ENCODE data around the gene SLC11A1. TPM values are rescaled to one million over a fixed set of nuclear protein-coding genes. Genes with fewer than 3 reads are reported as not detected.

Gene SLC11A1
- polyA plus RNA-seq, 1 donor (not counting 4 experiments of a cell fraction or from before 2014, with no cell fraction given): 0.46 TPM

DNA sequence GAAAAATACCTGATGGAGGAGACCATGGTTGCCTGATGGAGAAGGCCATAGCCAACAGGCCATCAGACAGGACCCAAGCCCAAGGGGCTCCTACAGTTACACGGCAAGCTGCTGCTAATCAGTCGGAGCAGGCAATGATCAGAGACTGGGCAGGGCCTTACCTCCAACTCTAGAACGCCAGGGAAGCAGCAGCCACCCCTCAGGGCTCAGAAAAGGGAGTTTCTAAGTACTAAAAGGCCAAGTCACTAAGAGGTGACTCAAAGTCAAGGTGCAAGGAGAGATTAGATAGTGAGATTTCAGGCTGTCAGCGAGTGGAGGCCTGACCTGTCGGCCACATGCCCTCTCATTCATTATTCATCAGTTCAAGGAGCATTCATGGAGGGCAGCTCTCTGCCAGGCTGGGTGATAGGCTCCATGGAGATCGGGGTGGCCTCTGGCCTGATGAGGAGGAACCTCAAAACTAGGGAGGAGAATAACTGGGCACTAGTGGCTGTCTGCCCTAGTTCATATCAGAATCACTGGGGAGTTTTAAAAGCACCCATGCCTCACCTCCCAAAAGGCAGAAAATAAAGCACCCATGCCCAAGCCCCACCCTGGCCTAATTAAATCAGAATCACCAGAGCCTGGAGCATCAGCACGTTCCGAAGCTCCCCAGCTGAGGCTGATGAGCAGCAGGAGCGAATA, 40.5 kb downstream of the SLC11A1 start:
- Histone ChIP-seq H3K4me2 (ENCODE audit: control insufficient read depth, extremely low read depth, insufficient read depth, low read depth, low read length) (no peak overlapping the region), H3K4me3 (ENCODE audit: control insufficient read depth in 2 of 3, extremely low read depth in 1 of 3, insufficient read depth in 2 of 3, low read depth in 1 of 3, low read length in 3 of 3) (no peak overlapping the region), H4K20me1 (ENCODE audit: control insufficient read depth, extremely low read depth, insufficient read depth, low read length) (no peaks in the 10 kb centered on the region), H2AFZ (ENCODE audit: control insufficient read depth, low read length) (no peak overlapping the region), H3K79me2 (ENCODE audit: control insufficient read depth, insufficient read depth, low read length) (no peaks in the 10 kb centered on the region), H3K4me1 (ENCODE audit: control insufficient read depth, extremely low read depth, insufficient read depth, low read length) (peaks cover 4% of the 10 kb centered on the region), H3K9me1 (ENCODE audit: control insufficient read depth, extremely low read depth, insufficient read depth, low read length) (no peaks in the 10 kb centered on the region), H3K27ac (ENCODE audit: control insufficient read depth, insufficient read depth, low read length) (no peak overlapping the region), H3K9ac (ENCODE audit: control insufficient read depth, extremely low read depth, insufficient read depth, low read length) (no peak overlapping the region), H3K27me3 (ENCODE audit: control insufficient read depth, extremely low read depth, insufficient read depth, low read length) (no peaks in the 10 kb centered on the region), H3K9me3 (ENCODE audit: control insufficient read depth, low read depth, low read length) (no peaks in the 10 kb centered on the region), H3K36me3 (ENCODE audit: control insufficient read depth in 2 of 2, extremely low read depth in 1 of 2, insufficient read depth in 2 of 2, low read length in 2 of 2) (no peaks in the 10 kb centered on the region)
- dilution Hi-C loops (cut with MboI; ENCODE audit: extremely low pct_ligation_motif_present, low sequenced_read_pairs): no loop called here
- TF ChIP-seq, protein P1, sequence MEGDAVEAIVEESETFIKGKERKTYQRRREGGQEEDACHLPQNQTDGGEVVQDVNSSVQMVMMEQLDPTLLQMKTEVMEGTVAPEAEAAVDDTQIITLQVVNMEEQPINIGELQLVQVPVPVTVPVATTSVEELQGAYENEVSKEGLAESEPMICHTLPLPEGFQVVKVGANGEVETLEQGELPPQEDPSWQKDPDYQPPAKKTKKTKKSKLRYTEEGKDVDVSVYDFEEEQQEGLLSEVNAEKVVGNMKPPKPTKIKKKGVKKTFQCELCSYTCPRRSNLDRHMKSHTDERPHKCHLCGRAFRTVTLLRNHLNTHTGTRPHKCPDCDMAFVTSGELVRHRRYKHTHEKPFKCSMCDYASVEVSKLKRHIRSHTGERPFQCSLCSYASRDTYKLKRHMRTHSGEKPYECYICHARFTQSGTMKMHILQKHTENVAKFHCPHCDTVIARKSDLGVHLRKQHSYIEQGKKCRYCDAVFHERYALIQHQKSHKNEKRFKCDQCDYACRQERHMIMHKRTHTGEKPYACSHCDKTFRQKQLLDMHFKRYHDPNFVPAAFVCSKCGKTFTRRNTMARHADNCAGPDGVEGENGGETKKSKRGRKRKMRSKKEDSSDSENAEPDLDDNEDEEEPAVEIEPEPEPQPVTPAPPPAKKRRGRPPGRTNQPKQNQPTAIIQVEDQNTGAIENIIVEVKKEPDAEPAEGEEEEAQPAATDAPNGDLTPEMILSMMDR (optimal IDR thresholded peaks at IDR 0.05 in 1 of 3, IDR thresholded peaks at IDR 0.05 in 1 of 3, conservative IDR thresholded peaks at IDR 0.05 in 1 of 3; ENCODE audit: extremely low read depth in 1 of 3, insufficient read depth in 2 of 3, low read length in 3 of 3): no peak
- TF ChIP-seq EZH2 (IDR thresholded peaks at IDR 0.05; ENCODE audit: low read length): no peak
- FAIRE-seq (no peak), DNase-seq (ENCODE audit: low read depth, low spot score) (no peak)

DNA sequence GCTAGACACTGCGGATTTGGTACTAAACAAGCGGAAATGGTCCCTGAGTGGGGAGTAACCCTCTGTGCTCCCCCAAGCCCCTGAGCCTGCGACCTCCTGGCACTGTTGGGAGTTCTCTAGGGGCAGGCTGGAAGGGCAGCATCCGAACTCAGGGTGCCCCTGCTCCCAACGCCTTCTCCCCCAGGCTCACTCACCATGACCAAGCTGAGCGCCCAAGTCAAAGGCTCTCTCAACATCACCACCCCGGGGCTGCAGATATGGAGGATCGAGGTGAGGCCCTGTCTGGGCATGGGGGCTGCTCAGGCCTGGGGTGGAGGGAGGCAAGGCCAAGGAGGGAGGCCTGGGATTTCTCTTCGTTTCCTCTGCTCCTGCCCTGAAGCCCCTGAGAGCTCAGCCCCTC, 41.5 kb downstream of the SLC11A1 start:
- dilution Hi-C loops (cut with MboI; ENCODE audit: extremely low pct_ligation_motif_present, low sequenced_read_pairs): no loop called here
- TF ChIP-seq, protein P1 (optimal IDR thresholded peaks at IDR 0.05 in 1 of 3, IDR thresholded peaks at IDR 0.05 in 1 of 3, conservative IDR thresholded peaks at IDR 0.05 in 1 of 3; ENCODE audit: extremely low read depth in 1 of 3, insufficient read depth in 2 of 3, low read length in 3 of 3): no peak
- TF ChIP-seq EZH2 (IDR thresholded peaks at IDR 0.05; ENCODE audit: low read length): no peak
- Histone ChIP-seq H3K9ac (ENCODE audit: control insufficient read depth, extremely low read depth, insufficient read depth, low read length) (no peak overlapping the region), H4K20me1 (ENCODE audit: control insufficient read depth, extremely low read depth, insufficient read depth, low read length) (no peaks in the 10 kb centered on the region), H3K27me3 (ENCODE audit: control insufficient read depth, extremely low read depth, insufficient read depth, low read length) (no peaks in the 10 kb centered on the region), H3K36me3 (ENCODE audit: control insufficient read depth in 2 of 2, extremely low read depth in 1 of 2, insufficient read depth in 2 of 2, low read length in 2 of 2) (no peaks in the 10 kb centered on the region), H3K79me2 (ENCODE audit: control insufficient read depth, insufficient read depth, low read length) (no peaks in the 10 kb centered on the region), H3K4me3 (ENCODE audit: control insufficient read depth in 2 of 3, extremely low read depth in 1 of 3, insufficient read depth in 2 of 3, low read depth in 1 of 3, low read length in 3 of 3) (no peak overlapping the region), H3K9me1 (ENCODE audit: control insufficient read depth, extremely low read depth, insufficient read depth, low read length) (no peaks in the 10 kb centered on the region), H3K9me3 (ENCODE audit: control insufficient read depth, low read depth, low read length) (no peaks in the 10 kb centered on the region), H3K4me1 (ENCODE audit: control insufficient read depth, extremely low read depth, insufficient read depth, low read length) (peaks cover 4% of the 10 kb centered on the region), H2AFZ (ENCODE audit: control insufficient read depth, low read length) (no peak overlapping the region), H3K27ac (ENCODE audit: control insufficient read depth, insufficient read depth, low read length) (no peak overlapping the region), H3K4me2 (ENCODE audit: control insufficient read depth, extremely low read depth, insufficient read depth, low read depth, low read length) (no peak overlapping the region)
- no peak for FAIRE-seq
- DNase-seq (ENCODE audit: low read depth, low spot score): no peak

Data from keratinocyte (primary cell).